OCI-LY1 (cell line): Measurements from ENCODE around the gene SMYD4.
A peak's percentile ranks its signal among the peaks of the same experiment; 100 is the strongest.

Experiments used
- H2AFZ ChIP-seq: fragments of 200-600 bp; sonication (generic), shearing (Covaris generic); 2 replicates; pipeline ENCODE4 v1.6.0; 2014; ENCODE audit warnings: antibody characterized with exemption, mild to moderate bottlenecking, low read length
- H3F3A ChIP-seq: fragments of 200-600 bp; sonication (generic), shearing (Covaris generic); 2 replicates; pipeline ENCODE4 v1.6.0; 2014; ENCODE audit warnings: mild to moderate bottlenecking, antibody characterized with exemption, low read length, moderate library complexity; ENCODE audit not compliant: insufficient read depth
- H3K27ac ChIP-seq: fragments of 200-600 bp; sonication (generic); 2 replicates; pipeline ENCODE4 v1.5.1; 2014; ENCODE audit warnings: low read length, mixed run types, mild to moderate bottlenecking, low read depth; ENCODE audit not compliant: poor library complexity, severe bottlenecking
- H3K27me3 ChIP-seq: fragments of 200-600 bp; sonication (generic); 2 replicates; pipeline ENCODE4 v1.6.0; 2014; ENCODE audit warnings: antibody characterized with exemption, mild to moderate bottlenecking, low read length, moderate library complexity; ENCODE audit not compliant: insufficient read depth
- H3K36me3 ChIP-seq: fragments of 200-600 bp; sonication (generic); 2 replicates; pipeline ENCODE4 v1.6.1; 2014; ENCODE audit warnings: mild to moderate bottlenecking, antibody characterized with exemption, low read length, moderate library complexity, mixed read lengths; ENCODE audit not compliant: insufficient read depth
- H3K4me1 ChIP-seq: fragments of 200-600 bp; sonication (generic); 2 replicates; pipeline ENCODE4 v1.5.1; 2014; ENCODE audit warnings: mild to moderate bottlenecking, low read length, moderate library complexity; ENCODE audit not compliant: insufficient read depth, severe bottlenecking
- H3K4me2 ChIP-seq: fragments of 200-600 bp; sonication (generic), shearing (Covaris generic); 2 replicates; pipeline ENCODE4 v1.6.1; 2014; ENCODE audit warnings: low read length
- H3K4me3 ChIP-seq: fragments of 200-600 bp; sonication (generic); 2 replicates; pipeline ENCODE4 v1.5.1; 2014; ENCODE audit warnings: low read length, low read depth, mild to moderate bottlenecking, mixed read lengths; ENCODE audit not compliant: poor library complexity, severe bottlenecking
- H3K79me2 ChIP-seq: fragments of 200-600 bp; shearing (Covaris generic); 2 replicates; pipeline ENCODE4 v1.6.1; 2016; ENCODE audit warnings: mixed run types, low read length, mixed read lengths; ENCODE audit not compliant: insufficient read depth
- H3K9ac ChIP-seq: fragments of 200-600 bp; sonication (generic), shearing (Covaris generic); 2 replicates; pipeline ENCODE4 v1.6.1; 2014; ENCODE audit warnings: mild to moderate bottlenecking, low read length, mixed read lengths
- H3K9me2 ChIP-seq: fragments of 200-600 bp; sonication (generic), shearing (Covaris generic); 2 replicates; pipeline ENCODE4 v1.6.1; 2014; ENCODE audit warnings: low read depth, mild to moderate bottlenecking, low read length, mixed read lengths
- H3K9me3 ChIP-seq: fragments of 200-600 bp; shearing (Covaris generic); 2 replicates; pipeline ENCODE4 v1.6.1; 2014; ENCODE audit warnings: low read length, mixed read lengths
- H4K20me1 ChIP-seq: fragments of 200-600 bp; sonication (generic), shearing (Covaris generic); 2 replicates; pipeline ENCODE4 v1.6.0; 2016; ENCODE audit warnings: mild to moderate bottlenecking, low read length; ENCODE audit not compliant: insufficient read depth
- CTCF ChIP-seq: fragments of 200-600 bp; sonication (generic), shearing (Covaris generic); IDR thresholded peaks from 2 replicates; pipeline ENCODE4 v1.5.1; 2017; ENCODE audit warnings: mild to moderate bottlenecking, antibody characterized with exemption, low read length, moderate library complexity, mixed read lengths
- EZH2 ChIP-seq: fragments of 200-600 bp; sonication (generic), shearing (Covaris generic); IDR thresholded peaks from 2 replicates; pipeline ENCODE4 v1.8.0; 2017; ENCODE audit warnings: borderline replicate concordance, mixed run types, mild to moderate bottlenecking, antibody characterized with exemption, low read length, moderate library complexity, mixed read lengths

The SMYD4 gene

GRCh38 chr17:1785930-1786329 is 43.8 kb downstream of the SMYD4 start:
- H3K79me2 ChIP-seq = 0 out of 2 replicates have a peak, but pooled peaks cover 6% of the 10 kb centered on the region
- H3K4me3 ChIP-seq = no peak overlapping the region
- no peaks in the 10 kb centered on the region for H3F3A ChIP-seq
- peaks cover 70% of the 10 kb centered on the region for H3K36me3 ChIP-seq
- H3K9ac ChIP-seq = no peak overlapping the region
- TF ChIP-seq CTCF (no peak), EZH2 (no peak)
- H2AFZ ChIP-seq = no peak overlapping the region
- no peaks in the 10 kb centered on the region for H3K9me3 ChIP-seq
- H3K4me2 ChIP-seq = no peak overlapping the region
- peaks cover 21% of the 10 kb centered on the region for H3K4me1 ChIP-seq
- no peaks in the 10 kb centered on the region for H3K9me2 ChIP-seq
- H4K20me1 ChIP-seq = no peaks in the 10 kb centered on the region
- no peaks in the 10 kb centered on the region for H3K27me3 ChIP-seq
- H3K27ac ChIP-seq = no peak overlapping the region

GRCh38 chr17:1783834-1784611 is 45.7 kb downstream of the SMYD4 start:
- Histone ChIP-seq H4K20me1 (no peaks in the 10 kb centered on the region), H3K27ac (peak overlapping the region; percentile 30), H3K4me1 (peaks cover 21% of the 10 kb centered on the region), H2AFZ (no peak overlapping the region), H3F3A (no peaks in the 10 kb centered on the region), H3K9ac (no peak overlapping the region; the same call in 1 of the 2 replicates), H3K36me3 (peaks cover 85% of the 10 kb centered on the region), H3K9me3 (no peaks in the 10 kb centered on the region), H3K9me2 (no peaks in the 10 kb centered on the region), H3K27me3 (no peaks in the 10 kb centered on the region), H3K4me3 (no peak overlapping the region), H3K79me2 (no peaks in the 10 kb centered on the region), H3K4me2 (no peak overlapping the region)
- TF ChIP-seq EZH2 (no peak), CTCF (peak; percentile 68)

GRCh38 chr17:1783271-1783670 is 46.4 kb downstream of the SMYD4 start:
- H3K9ac ChIP-seq = no peak overlapping the region; the same call in 1 of the 2 replicates
- peaks cover 21% of the 10 kb centered on the region for H3K4me1 ChIP-seq
- H3K4me3 ChIP-seq = no peak overlapping the region
- no peak for TF ChIP-seq EZH2
- no peak for TF ChIP-seq CTCF
- H3K79me2 ChIP-seq = no peaks in the 10 kb centered on the region
- no peaks in the 10 kb centered on the region for H3K27me3 ChIP-seq
- no peak overlapping the region for H3K4me2 ChIP-seq
- no peaks in the 10 kb centered on the region for H3F3A ChIP-seq
- H3K27ac ChIP-seq = peak overlapping the region; percentile 30
- no peaks in the 10 kb centered on the region for H3K9me2 ChIP-seq
- peaks cover 87% of the 10 kb centered on the region for H3K36me3 ChIP-seq
- no peaks in the 10 kb centered on the region for H3K9me3 ChIP-seq
- H2AFZ ChIP-seq = no peak overlapping the region
- H4K20me1 ChIP-seq = no peaks in the 10 kb centered on the region
